ENCODE measurements around the gene FARS2.

Gene FARS2

DNA sequence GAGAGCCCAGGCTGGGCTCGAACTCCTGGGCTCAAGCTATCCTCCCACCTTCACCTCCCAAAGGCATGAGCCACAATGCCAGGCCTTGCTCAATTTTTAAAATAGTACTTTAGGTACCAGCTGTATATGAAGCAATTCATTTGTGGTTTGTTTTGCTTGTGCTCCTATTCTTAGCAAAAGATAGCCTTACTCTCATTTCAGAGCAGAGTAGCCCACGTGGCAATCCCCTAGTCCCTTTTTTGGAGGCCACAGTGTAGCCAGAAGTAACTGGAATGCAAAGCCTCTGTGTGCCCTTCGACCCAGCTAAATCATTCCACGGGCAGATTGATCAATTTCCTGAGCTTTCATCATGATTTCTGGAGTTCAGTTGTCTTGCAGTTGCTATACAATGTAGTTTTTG lies 373.2 kb downstream of the FARS2 start:
- no peak overlapping the region for H3K4me3 ChIP-seq (ENCODE audit: low read depth, low read length)
- TF ChIP-seq POLR2A (IDR thresholded peaks at IDR 0.05; ENCODE audit: extremely low read depth, insufficient read length): no peak
- TF ChIP-seq, protein P1, sequence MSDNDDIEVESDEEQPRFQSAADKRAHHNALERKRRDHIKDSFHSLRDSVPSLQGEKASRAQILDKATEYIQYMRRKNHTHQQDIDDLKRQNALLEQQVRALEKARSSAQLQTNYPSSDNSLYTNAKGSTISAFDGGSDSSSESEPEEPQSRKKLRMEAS (IDR thresholded peaks at IDR 0.05; ENCODE audit: low read depth, low read length): peak; percentile 74
- DNase-seq (ENCODE audit: low read depth): peak; percentile 62

DNA sequence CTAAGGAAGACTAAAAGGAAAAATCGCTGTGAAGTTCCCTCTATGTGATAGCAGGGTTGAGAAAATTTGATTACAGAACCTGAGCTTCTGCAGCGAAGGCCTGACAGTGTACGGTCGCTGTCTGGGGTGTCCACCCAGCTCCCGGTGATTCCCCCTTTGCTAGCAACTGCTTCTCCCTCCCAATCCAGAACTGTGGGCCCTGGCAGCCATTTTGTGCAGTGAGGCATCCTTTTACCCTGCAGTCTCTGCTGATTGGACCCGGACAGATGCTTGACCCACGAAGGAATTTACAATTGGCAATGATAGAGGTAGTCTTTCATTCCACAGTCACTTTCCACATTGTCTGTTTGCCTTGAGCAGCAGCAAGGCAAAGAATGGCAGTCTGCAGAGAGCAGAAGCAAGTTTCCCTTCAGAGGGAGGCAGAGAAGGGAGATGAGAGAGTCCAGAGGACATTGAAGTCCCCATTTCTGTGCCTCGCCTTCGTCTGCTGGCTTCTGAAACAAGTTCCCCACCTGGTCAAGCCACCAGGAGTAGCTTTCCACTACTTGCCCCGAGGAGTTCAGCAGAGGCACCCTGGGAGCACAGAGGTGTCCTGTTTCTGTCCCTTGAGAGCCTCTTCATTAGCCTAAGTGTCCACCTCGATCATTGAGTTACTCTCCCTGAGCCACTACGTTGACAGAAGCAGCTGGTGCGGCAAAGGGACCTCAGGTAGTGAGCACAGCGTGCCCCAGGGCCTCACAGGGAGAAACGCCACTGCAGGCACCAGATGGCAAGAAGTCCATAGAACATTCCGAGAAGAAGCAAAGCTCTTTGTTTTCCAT lies 375.1 kb downstream of the FARS2 start:
- H3K4me3 ChIP-seq (ENCODE audit: low read depth, low read length): no peak overlapping the region
- no peak for DNase-seq (ENCODE audit: low read depth)
- TF ChIP-seq, protein P1 (IDR thresholded peaks at IDR 0.05; ENCODE audit: low read depth, low read length): no peak
- TF ChIP-seq POLR2A (IDR thresholded peaks at IDR 0.05; ENCODE audit: extremely low read depth, insufficient read length) (no peak), MYC (IDR thresholded peaks at IDR 0.05; ENCODE audit: low read depth, low read length) (no peak)
- TF ChIP-seq, protein P2, sequence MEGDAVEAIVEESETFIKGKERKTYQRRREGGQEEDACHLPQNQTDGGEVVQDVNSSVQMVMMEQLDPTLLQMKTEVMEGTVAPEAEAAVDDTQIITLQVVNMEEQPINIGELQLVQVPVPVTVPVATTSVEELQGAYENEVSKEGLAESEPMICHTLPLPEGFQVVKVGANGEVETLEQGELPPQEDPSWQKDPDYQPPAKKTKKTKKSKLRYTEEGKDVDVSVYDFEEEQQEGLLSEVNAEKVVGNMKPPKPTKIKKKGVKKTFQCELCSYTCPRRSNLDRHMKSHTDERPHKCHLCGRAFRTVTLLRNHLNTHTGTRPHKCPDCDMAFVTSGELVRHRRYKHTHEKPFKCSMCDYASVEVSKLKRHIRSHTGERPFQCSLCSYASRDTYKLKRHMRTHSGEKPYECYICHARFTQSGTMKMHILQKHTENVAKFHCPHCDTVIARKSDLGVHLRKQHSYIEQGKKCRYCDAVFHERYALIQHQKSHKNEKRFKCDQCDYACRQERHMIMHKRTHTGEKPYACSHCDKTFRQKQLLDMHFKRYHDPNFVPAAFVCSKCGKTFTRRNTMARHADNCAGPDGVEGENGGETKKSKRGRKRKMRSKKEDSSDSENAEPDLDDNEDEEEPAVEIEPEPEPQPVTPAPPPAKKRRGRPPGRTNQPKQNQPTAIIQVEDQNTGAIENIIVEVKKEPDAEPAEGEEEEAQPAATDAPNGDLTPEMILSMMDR (IDR thresholded peaks at IDR 0.05; ENCODE audit: low read depth, low read length): no peak

DNA sequence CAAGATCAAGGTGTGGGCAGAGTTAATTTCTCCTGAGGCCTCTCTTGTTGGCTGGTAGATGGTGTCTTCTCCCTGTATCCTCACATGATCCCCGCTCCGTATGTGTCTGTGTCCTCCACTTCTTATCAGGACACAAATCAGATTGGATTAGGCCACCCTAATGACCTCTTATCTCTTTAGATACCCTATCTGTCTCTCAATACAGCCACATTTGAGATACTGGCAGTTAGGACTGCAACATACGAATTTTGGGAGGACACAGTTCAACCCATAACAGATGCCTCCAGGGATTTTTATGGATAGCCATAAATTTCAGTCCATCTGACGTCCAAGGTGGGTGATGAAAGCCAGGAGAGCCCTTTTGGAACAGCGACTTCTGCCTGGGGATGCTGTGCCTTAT lies 376.4 kb downstream of the FARS2 start:
- no peak overlapping the region for H3K4me3 ChIP-seq (ENCODE audit: low read depth, low read length)
- DNase-seq (ENCODE audit: low read depth): no peak
- no peak for TF ChIP-seq POLR2A (IDR thresholded peaks at IDR 0.05; ENCODE audit: extremely low read depth, insufficient read length)
- no peak for TF ChIP-seq MYC (IDR thresholded peaks at IDR 0.05; ENCODE audit: low read depth, low read length)
- TF ChIP-seq, protein P1 (IDR thresholded peaks at IDR 0.05; ENCODE audit: low read depth, low read length): no peak
- TF ChIP-seq, protein P2 (IDR thresholded peaks at IDR 0.05; ENCODE audit: low read depth, low read length): no peak

DNA sequence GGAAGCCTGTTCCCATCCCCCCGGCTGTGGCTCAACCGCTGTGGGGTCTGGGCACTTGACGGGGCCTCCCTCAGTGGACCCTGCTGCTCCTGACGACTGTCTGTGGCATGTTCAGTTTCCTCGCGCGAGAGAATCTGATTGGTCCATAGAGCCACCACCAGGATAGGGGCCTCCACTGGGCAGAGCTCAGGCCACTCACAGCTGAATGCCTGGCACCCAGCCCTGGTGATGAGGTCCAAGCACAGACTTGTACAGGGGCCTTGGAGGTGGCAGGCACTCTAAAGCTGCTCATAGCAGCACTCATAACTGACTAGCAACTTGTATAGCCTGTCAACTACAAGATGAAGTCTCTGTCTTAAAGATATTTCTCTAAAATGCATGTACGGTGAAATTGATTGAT lies 377.4 kb downstream of the FARS2 start:
- TF ChIP-seq POLR2A (IDR thresholded peaks at IDR 0.05; ENCODE audit: extremely low read depth, insufficient read length) (no peak), MYC (IDR thresholded peaks at IDR 0.05; ENCODE audit: low read depth, low read length) (no peak)
- TF ChIP-seq, protein P1 (IDR thresholded peaks at IDR 0.05; ENCODE audit: low read depth, low read length): no peak
- no peak overlapping the region for H3K4me3 ChIP-seq (ENCODE audit: low read depth, low read length)
- no peak for DNase-seq (ENCODE audit: low read depth)

DNA sequence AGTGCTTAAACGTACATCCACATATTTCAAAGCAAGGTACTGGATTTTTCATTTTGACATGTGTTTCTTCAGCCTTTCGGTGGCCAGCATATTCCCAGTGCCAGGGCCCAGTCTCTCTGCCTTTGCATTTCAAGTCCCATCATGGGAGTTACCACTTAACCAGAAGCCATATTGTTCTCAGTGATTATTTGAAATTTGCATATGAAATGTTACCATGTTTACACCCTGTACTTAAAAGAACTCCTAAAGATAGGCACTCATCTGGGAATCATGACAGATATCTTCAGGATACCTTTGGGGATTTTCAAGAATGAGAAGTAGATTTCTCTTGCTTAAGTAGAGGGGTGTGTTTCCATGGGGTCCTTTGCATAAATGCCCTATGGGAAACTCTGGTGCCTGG lies 377.9 kb downstream of the FARS2 start:
- no peak overlapping the region for H3K4me3 ChIP-seq (ENCODE audit: low read depth, low read length)
- DNase-seq (ENCODE audit: low read depth): no peak
- TF ChIP-seq MYC (IDR thresholded peaks at IDR 0.05; ENCODE audit: low read depth, low read length) (no peak), POLR2A (IDR thresholded peaks at IDR 0.05; ENCODE audit: extremely low read depth, insufficient read length) (no peak)
- TF ChIP-seq, protein P2 (IDR thresholded peaks at IDR 0.05; ENCODE audit: low read depth, low read length): no peak
- TF ChIP-seq, protein P1 (IDR thresholded peaks at IDR 0.05; ENCODE audit: low read depth, low read length): no peak

DNA sequence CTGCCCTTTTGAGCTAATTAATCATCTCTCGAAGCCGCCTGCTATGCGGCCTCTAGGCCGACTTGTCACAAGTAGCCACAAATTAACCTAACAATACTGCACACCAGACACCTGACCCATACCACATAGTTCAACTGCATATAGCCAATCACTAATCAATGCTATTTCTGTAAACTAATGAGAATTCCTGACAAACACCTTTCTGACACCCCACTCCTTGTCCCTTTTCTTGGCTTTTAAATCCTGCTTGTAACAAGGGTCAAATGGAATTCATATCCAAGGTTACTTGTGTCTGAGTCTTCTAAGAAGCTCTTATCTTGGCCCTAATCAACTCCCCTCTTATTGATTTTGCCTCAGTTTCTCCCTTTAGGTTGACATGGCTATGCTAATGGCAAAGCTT lies 379.3 kb downstream of the FARS2 start:
- DNase-seq (ENCODE audit: low read depth): no peak
- TF ChIP-seq, protein P1 (IDR thresholded peaks at IDR 0.05; ENCODE audit: low read depth, low read length): no peak
- TF ChIP-seq MYC (IDR thresholded peaks at IDR 0.05; ENCODE audit: low read depth, low read length): no peak
- TF ChIP-seq, protein P2 (IDR thresholded peaks at IDR 0.05; ENCODE audit: low read depth, low read length): no peak
- TF ChIP-seq POLR2A (IDR thresholded peaks at IDR 0.05; ENCODE audit: extremely low read depth, insufficient read length): no peak

More for the DNA sequence above, 379.3 kb downstream of the FARS2 start:
- no peak overlapping the region for H3K4me3 ChIP-seq (ENCODE audit: low read depth, low read length)

All from NB4 (cell line).